ENCODE data around the gene NME3.
"Not testable (repeated sequence)": the region's sequence is repeated elsewhere in the genome, so short reads cannot be mapped to it uniquely, and the experiment has no call there.

DNA sequence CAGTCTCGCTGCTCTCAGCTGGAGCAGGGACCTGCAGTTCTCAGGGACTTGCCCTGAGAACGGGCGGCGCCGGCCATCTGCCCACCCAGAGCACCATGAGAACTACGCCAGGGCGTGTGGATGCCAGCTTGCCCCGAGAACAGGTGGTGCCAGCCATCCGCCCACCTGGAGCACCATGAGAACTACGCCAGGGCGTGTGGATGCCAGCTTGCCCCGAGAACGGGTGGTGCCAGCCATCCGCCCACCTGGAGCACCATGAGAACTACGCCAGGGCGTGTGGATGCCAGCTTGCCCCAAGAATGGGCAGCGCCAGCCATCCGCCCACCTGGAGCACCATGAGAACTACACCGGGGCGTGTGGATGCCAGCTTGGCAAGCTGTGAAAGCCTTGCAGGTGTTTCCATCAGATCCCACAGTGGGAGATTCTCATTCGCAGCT, 38.8 kb downstream of the NME3 start:
- TF ChIP-seq SUZ12 (IDR thresholded peaks at IDR 0.05; ENCODE audit: extremely low read depth, insufficient read depth, insufficient read length); ZNF274 (IDR thresholded peaks at IDR 0.05; ENCODE audit: low read depth, low read length); YY1 (IDR thresholded peaks at IDR 0.05; ENCODE audit: insufficient read depth, insufficient read length): not testable (repeated sequence)

Data from NT2/D1 (cell line).